Uterus (tissue), 2 donors: ENCODE data around the gene GATB.

Experiments used
- POLR2A ChIP-seq, 2 donors: fragments of 450-650 bp; IDR thresholded peaks; one replicate each; pipeline ENCODE4 v1.6.1; 2016; ENCODE audit warnings: antibody characterized with exemption in 2 of 2, mild to moderate bottlenecking in 1 of 2, moderate library complexity in 1 of 2
- TF ChIP-seq, protein P1 (sequence below), 4 experiments: fragments of 200-600 bp in 2 of 4; fragments of 450-650 bp in 2 of 4; sonication (generic) in 2 of 4; IDR thresholded peaks; one replicate each; pipeline ENCODE4 v1.5.1; 2016 to 2019; ENCODE audit warnings: antibody characterized with exemption in 4 of 4, mild to moderate bottlenecking in 2 of 4, moderate library complexity in 1 of 4

DNA sequence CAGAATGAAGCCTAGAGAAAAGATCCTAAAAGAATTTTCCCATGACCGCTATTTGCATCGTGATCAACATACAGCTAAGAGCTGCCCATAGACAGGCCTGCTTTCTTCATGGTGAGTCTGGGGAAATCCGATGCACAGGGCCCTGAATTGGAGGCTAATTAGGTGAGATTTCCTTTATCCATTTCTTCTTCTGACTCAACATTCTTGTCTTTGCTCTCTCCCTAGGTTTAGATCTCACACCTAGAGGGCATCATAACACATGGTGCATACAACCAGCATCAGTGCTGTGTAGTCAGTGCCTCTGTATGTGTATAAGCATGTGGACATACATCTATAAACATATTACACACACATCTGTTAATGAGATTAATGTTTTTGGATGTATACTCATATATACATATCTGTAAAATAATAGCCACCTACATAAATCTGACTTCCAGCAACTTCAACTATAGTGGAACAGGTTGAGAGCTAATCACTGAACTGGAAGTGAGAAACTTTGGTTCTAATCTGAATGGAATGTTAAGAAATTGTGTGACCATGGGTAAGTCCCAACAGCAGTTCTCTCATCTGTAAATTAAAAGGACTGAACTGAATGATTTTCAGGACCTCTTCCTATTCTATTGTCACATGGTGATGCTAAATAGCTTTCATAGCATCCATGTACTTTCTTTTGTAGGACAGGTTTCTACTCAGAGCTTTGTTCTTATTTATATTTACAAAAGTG lies 17.5 kb downstream of the GATB start:
- TF ChIP-seq POLR2A (IDR thresholded peaks at IDR 0.05), result no peak
- TF ChIP-seq, protein P1, sequence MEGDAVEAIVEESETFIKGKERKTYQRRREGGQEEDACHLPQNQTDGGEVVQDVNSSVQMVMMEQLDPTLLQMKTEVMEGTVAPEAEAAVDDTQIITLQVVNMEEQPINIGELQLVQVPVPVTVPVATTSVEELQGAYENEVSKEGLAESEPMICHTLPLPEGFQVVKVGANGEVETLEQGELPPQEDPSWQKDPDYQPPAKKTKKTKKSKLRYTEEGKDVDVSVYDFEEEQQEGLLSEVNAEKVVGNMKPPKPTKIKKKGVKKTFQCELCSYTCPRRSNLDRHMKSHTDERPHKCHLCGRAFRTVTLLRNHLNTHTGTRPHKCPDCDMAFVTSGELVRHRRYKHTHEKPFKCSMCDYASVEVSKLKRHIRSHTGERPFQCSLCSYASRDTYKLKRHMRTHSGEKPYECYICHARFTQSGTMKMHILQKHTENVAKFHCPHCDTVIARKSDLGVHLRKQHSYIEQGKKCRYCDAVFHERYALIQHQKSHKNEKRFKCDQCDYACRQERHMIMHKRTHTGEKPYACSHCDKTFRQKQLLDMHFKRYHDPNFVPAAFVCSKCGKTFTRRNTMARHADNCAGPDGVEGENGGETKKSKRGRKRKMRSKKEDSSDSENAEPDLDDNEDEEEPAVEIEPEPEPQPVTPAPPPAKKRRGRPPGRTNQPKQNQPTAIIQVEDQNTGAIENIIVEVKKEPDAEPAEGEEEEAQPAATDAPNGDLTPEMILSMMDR (IDR thresholded peaks at IDR 0.05), result no peak
